Bronchial epithelial cell (primary cell): ENCODE data around the gene FBXL4. TPM values are rescaled to one million over a fixed set of nuclear protein-coding genes. Genes with fewer than 3 reads are reported as not detected.

Experiments
- DNase-seq: peaks from one replicate; pipeline ENCODE4 v3.0.0-alpha.2; 2010; ENCODE audit warnings: low read depth
- FAIRE-seq: peaks from 2 replicates; lab custom pipeline; 2011; peaks lifted over from hg19 to GRCh38; lab: Jason Lieb, UNC
- H3K27me3 ChIP-seq: 2 replicates; pipeline ENCODE4 v1.5.1; 2011; ENCODE audit warnings: low read length; ENCODE audit not compliant: control insufficient read depth, insufficient read depth
- H3K36me3 ChIP-seq: 2 replicates; pipeline ENCODE4 v1.5.1; 2011; ENCODE audit warnings: low read length; ENCODE audit not compliant: control insufficient read depth, insufficient read depth
- H3K4me3 ChIP-seq: 2 replicates; pipeline ENCODE4 v1.5.1; 2011; ENCODE audit warnings: mild to moderate bottlenecking, low read depth, low read length, control low read depth
- CTCF ChIP-seq: IDR thresholded peaks from 2 replicates; pipeline ENCODE4 v1.5.1; 2011; ENCODE audit warnings: mild to moderate bottlenecking, moderate library complexity, low read length, control low read depth, inconsistent platforms; ENCODE audit not compliant: insufficient read depth, severe bottlenecking
- total RNA-seq: library from RNA; depleted of rRNA; stranded (reverse); fragments of >200 nt; gene quantifications from 2 replicates; pipeline ENCODE4 v1.2.1, GENCODE V29; 2014

The FBXL4 gene
- total RNA-seq, 1 donor from 2014 or later: 12.9 TPM

GRCh38 chr6:98842342-98843180, 105.2 kb downstream of the FBXL4 start:
- peaks cover 69% of the 10 kb centered on the region for H3K27me3 ChIP-seq
- DNase-seq (no peak), FAIRE-seq (no peak)
- TF ChIP-seq CTCF: no peak
- no peaks in the 10 kb centered on the region for H3K36me3 ChIP-seq
- no peak overlapping the region for H3K4me3 ChIP-seq

DNA sequence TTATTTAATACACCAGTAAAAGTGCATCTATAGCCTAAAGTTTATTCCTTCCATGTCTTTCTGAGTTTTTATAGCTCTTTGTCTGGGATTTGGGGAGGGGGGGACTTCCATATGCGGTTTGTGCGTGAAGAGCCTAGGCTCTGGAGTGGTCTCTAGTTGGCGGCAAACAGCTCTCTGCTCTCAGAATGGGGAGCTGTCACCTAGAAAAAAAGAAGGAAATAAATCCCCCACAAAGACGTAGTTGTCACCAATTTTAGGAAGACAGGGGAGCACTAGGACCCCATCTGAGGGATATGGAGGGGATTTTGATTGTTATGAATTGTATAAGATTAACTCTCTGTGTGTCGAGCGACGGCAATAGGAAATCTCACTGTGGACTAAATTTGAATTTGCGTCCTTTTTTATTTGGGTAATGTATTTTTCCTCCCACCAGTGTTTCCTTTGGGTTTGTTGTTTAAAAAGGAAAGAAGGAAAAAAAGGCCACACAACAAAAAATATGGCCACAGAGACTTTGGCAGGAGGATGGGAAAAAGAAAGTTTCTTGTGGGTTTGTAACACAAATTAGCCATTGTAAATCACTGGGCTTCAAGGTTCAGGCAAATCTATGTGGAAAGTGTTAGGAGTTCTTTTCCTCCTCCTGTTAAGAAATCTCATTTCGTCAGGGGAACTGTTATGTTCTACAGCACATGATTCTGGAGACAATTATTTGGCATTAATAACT, 106.0 kb downstream of the FBXL4 start:
- TF ChIP-seq CTCF: no peak
- FAIRE-seq (no peak), DNase-seq (no peak)
- H3K27me3 ChIP-seq: peaks cover 68% of the 10 kb centered on the region
- no peaks in the 10 kb centered on the region for H3K36me3 ChIP-seq
- no peak overlapping the region for H3K4me3 ChIP-seq

DNA sequence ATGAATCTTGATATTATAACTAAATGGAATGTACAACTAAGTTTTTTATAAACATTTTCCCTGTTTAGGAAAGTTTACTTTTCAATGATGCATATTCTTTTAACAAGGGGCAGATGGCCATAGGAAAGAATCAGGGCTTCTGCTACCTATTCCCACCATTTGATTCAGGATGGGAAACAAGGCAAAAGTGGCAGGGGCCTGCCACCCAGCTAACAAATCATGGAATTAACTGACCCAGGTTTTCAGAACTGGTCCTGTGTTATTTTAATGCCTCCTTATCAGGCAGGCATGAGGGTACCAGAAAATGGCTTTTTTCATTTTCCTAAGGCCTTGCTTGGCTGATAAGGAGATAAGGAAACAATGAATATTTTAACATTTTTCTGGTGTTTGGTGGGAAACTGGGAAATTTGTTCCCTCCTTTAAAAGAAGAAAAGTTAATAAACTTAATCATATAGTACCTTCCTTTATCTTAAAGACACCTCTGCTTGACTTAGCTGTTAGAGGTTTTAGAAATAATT, 106.7 kb downstream of the FBXL4 start:
- FAIRE-seq: no peak
- peaks cover 69% of the 10 kb centered on the region for H3K27me3 ChIP-seq
- no peak for TF ChIP-seq CTCF

GRCh38 chr6:98840385-98840784, 107.4 kb downstream of the FBXL4 start:
- TF ChIP-seq CTCF: no peak
- Histone ChIP-seq H3K36me3 (no peaks in the 10 kb centered on the region), H3K4me3 (no peak overlapping the region), H3K27me3 (peaks cover 72% of the 10 kb centered on the region)
- FAIRE-seq (no peak), DNase-seq (no peak)

More for the DNA sequence above, 106.7 kb downstream of the FBXL4 start:
- no peaks in the 10 kb centered on the region for H3K36me3 ChIP-seq
- DNase-seq: no peak
- no peak overlapping the region for H3K4me3 ChIP-seq

DNA sequence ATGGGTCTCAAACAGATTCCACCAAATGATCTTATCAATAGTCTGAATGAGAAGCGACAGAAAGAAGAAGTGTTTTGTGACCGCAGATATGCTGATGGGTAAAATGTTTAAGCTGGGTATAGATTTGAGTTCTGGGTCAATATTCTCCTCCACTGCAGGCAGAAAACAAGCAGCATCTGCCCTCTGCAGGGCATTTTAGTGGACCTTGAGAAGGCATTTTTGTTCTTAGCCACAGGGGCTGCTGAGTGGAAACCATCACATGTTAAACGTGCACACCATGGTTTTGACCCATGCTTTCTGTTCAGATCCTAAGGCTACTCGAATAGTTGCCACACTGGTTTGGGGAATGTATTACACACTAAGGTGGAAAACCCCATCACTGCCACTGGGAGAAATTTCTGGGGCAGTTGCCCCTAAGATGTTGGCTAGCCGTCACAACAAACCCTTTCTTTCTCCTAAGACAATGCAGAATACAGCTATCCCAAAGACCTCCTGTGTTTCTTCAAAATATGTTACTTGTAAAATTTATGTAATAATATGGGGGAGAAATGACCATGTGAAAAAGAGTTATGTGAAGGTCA, 107.9 kb downstream of the FBXL4 start:
- H3K27me3 ChIP-seq: peaks cover 71% of the 10 kb centered on the region
- FAIRE-seq (no peak), DNase-seq (peak; percentile 17)
- no peaks in the 10 kb centered on the region for H3K36me3 ChIP-seq
- no peak overlapping the region for H3K4me3 ChIP-seq
- peak; percentile 27 for TF ChIP-seq CTCF
